HG02763 (cell line): Measurements from ENCODE around the gene RAB7A.
A peak's percentile ranks its signal among the peaks of the same experiment; 100 is the strongest.

Source experiments
- ATAC-seq: cut with Tn5 transposase; IDR thresholded peaks from one replicate; pipeline ENCODE4 v1.9.1; 2021; ENCODE audit warnings: mild to moderate bottlenecking, moderate library complexity; ENCODE audit not compliant: unreplicated experiment

Gene RAB7A

GRCh38 chr3:128787256-128788253 is 61.6 kb downstream of the RAB7A start:
- ATAC-seq: no peak

- no peak for ATAC-seq
Observed at GRCh38 chr3:128788268-128788869, 62.4 kb downstream of the RAB7A start.

GRCh38 chr3:128794067-128794768 is 68.2 kb downstream of the RAB7A start:
- ATAC-seq: no peak

- peak; percentile 67 for ATAC-seq
Observed at GRCh38 chr3:128794770-128795649, 69.0 kb downstream of the RAB7A start.

GRCh38 chr3:128799653-128800052 is 73.7 kb downstream of the RAB7A start:
- no peak for ATAC-seq

GRCh38 chr3:128800241-128801187 is 74.5 kb downstream of the RAB7A start:
- ATAC-seq: no peak

GRCh38 chr3:128801779-128802380 is 75.9 kb downstream of the RAB7A start:
- ATAC-seq: no peak

- ATAC-seq: no peak
Observed at GRCh38 chr3:128803307-128803706, 77.3 kb downstream of the RAB7A start.

GRCh38 chr3:128804017-128804810 is 78.2 kb downstream of the RAB7A start:
- ATAC-seq: peak; percentile 78

- ATAC-seq: no peak
Observed at GRCh38 chr3:128804811-128805155, 78.8 kb downstream of the RAB7A start.

GRCh38 chr3:128805772-128806171 is 79.8 kb downstream of the RAB7A start:
- no peak for ATAC-seq

- no peak for ATAC-seq
Observed at GRCh38 chr3:128806588-128806987, 80.6 kb downstream of the RAB7A start.

GRCh38 chr3:128807186-128807830 is 81.3 kb downstream of the RAB7A start:
- ATAC-seq: no peak

- ATAC-seq: no peak
Observed at GRCh38 chr3:128808672-128809071, 82.7 kb downstream of the RAB7A start.

- ATAC-seq: no peak
Observed at GRCh38 chr3:128813097-128813496, 87.1 kb downstream of the RAB7A start.

- no peak for ATAC-seq
Observed at GRCh38 chr3:128814060-128814459, 88.1 kb downstream of the RAB7A start.

GRCh38 chr3:128814519-128815317 is 88.7 kb downstream of the RAB7A start:
- no peak for ATAC-seq
